ENCODE results near the gene TOMM5.

DNA sequence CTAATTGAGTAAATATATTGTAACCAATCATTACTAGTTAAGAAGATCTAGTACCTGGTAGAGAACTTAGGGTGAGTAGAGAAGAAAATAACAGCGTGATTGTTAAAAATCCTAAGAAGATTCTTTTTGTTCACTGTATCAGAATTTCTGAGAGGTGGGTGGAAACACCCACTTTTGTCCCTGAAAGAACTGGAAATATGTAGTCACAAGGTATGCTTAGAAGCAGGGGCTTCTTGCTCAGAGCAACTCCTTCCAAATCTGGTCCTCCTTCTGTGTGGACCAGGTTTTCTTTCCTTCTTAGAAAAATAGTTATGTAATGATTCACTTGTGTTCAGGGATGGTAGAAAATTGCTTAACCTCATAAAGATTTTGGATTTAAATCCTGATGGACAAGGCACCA, 11.9 kb upstream of the TOMM5 start:
- TF ChIP-seq, protein P1, sequence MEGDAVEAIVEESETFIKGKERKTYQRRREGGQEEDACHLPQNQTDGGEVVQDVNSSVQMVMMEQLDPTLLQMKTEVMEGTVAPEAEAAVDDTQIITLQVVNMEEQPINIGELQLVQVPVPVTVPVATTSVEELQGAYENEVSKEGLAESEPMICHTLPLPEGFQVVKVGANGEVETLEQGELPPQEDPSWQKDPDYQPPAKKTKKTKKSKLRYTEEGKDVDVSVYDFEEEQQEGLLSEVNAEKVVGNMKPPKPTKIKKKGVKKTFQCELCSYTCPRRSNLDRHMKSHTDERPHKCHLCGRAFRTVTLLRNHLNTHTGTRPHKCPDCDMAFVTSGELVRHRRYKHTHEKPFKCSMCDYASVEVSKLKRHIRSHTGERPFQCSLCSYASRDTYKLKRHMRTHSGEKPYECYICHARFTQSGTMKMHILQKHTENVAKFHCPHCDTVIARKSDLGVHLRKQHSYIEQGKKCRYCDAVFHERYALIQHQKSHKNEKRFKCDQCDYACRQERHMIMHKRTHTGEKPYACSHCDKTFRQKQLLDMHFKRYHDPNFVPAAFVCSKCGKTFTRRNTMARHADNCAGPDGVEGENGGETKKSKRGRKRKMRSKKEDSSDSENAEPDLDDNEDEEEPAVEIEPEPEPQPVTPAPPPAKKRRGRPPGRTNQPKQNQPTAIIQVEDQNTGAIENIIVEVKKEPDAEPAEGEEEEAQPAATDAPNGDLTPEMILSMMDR (IDR thresholded peaks at IDR 0.05; ENCODE audit: insufficient read depth, low read length) = no peak
- TF ChIP-seq POLR2AphosphoS5 (IDR thresholded peaks at IDR 0.05; ENCODE audit: low read depth) (no peak), GABPA (IDR thresholded peaks at IDR 0.05; ENCODE audit: low read depth) (no peak), SPI1 (IDR thresholded peaks at IDR 0.05; ENCODE audit: borderline replicate concordance, low read depth) (no peak)
- TF ChIP-seq, protein P2, sequence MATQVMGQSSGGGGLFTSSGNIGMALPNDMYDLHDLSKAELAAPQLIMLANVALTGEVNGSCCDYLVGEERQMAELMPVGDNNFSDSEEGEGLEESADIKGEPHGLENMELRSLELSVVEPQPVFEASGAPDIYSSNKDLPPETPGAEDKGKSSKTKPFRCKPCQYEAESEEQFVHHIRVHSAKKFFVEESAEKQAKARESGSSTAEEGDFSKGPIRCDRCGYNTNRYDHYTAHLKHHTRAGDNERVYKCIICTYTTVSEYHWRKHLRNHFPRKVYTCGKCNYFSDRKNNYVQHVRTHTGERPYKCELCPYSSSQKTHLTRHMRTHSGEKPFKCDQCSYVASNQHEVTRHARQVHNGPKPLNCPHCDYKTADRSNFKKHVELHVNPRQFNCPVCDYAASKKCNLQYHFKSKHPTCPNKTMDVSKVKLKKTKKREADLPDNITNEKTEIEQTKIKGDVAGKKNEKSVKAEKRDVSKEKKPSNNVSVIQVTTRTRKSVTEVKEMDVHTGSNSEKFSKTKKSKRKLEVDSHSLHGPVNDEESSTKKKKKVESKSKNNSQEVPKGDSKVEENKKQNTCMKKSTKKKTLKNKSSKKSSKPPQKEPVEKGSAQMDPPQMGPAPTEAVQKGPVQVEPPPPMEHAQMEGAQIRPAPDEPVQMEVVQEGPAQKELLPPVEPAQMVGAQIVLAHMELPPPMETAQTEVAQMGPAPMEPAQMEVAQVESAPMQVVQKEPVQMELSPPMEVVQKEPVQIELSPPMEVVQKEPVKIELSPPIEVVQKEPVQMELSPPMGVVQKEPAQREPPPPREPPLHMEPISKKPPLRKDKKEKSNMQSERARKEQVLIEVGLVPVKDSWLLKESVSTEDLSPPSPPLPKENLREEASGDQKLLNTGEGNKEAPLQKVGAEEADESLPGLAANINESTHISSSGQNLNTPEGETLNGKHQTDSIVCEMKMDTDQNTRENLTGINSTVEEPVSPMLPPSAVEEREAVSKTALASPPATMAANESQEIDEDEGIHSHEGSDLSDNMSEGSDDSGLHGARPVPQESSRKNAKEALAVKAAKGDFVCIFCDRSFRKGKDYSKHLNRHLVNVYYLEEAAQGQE (IDR thresholded peaks at IDR 0.05; ENCODE audit: insufficient replicate concordance, low read depth) = no peak
